HepG2 (cell line): ENCODE data around the gene TANC1.

Experiments used
- HCFC1 ChIP-seq: fragments of 150-350 bp; IDR thresholded peaks from 2 replicates; pipeline ENCODE4 v1.6.1; 2014; ENCODE audit warnings: low read depth, low read length
- HDAC6 ChIP-seq: fragments of 200-600 bp; sonication (generic); IDR thresholded peaks from 2 replicates; pipeline ENCODE4 v1.7.0; 2017; ENCODE audit warnings: mild to moderate bottlenecking, antibody characterized with exemption, low read length, low read depth
- RFX5 ChIP-seq: IDR thresholded peaks from 2 replicates; pipeline ENCODE4 v1.6.1; 2011; ENCODE audit warnings: low read depth, low read length, improper control_type of control experiment
- SMC3 ChIP-seq: IDR thresholded peaks from 2 replicates; pipeline ENCODE4 v1.6.1; 2011; ENCODE audit warnings: low read length, improper control_type of control experiment
- ZNF503 ChIP-seq: sonication (generic); formaldehyde crosslinking; IDR thresholded peaks from 2 replicates; pipeline ENCODE4 v1.4.0; 2020; ENCODE audit warnings: missing genetic modification reagents
- ZNF773 ChIP-seq: sonication (generic); formaldehyde crosslinking; IDR thresholded peaks from 2 replicates; pipeline ENCODE4 v1.4.0; 2020; ENCODE audit warnings: missing genetic modification reagents, borderline replicate concordance
- ZZZ3 ChIP-seq: sonication (generic); formaldehyde crosslinking; IDR thresholded peaks from 2 replicates; pipeline ENCODE4 v1.4.0; 2020; ENCODE audit warnings: missing genetic modification reagents, mild to moderate bottlenecking, borderline replicate concordance

DNA sequence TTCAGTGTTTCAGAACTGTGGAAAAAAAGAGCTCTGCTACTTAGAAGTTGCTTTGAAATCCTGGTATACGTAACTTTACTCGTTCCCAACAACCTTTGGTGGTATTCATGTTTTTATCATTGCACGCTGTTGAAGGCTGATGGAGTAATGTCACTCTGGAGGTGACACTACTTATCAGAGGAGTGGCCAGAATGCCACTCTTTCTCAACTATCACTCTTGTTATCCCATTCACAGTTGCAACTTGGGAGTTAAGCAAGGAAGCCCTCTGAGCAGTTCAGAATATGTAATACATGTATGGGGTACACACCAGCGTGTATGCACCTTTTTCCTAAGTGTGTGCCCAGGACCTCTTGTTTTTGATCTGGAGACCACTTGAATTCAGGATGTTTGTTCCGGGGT, 53.6 kb downstream of the TANC1 start:
- no peak for TF ChIP-seq ZZZ3 (CRISPR knock-in tag)
- TF ChIP-seq RFX5, result no peak
- no peak for TF ChIP-seq HCFC1
- no peak for TF ChIP-seq ZNF503 (CRISPR knock-in tag)
- TF ChIP-seq HDAC6, result no peak
- TF ChIP-seq ZNF773, result no peak
- no peak for TF ChIP-seq SMC3
